ENCODE results near the gene EFHC2. TPM values are rescaled to one million over a fixed set of nuclear protein-coding genes. Genes with fewer than 3 reads are reported as not detected.

Gene EFHC2
- total RNA-seq, 1 donor from 2014 or later, result not detected

DNA sequence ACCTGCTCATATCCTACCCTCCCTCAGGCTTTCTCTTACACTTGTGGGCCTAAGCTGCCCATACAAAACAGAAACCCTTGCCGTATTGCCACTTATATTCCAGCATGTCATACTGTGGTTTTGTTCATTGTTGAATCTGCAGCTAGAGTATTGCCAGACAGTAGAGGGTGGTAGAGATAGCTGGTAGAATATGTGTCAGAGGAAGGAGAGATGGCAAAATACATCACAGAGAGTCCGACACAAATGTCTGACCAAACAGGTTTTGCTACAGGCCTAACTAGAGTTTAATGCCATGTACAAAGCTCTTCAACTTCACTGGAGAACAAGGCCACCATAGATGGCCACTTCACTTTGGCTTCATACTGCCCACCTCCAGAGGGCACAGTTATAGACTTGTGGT, 160.1 kb downstream of the EFHC2 start:
- H3K36me3 Mint-ChIP-seq (ENCODE audit: low read depth, unreplicated experiment), result no peaks in the 10 kb centered on the region
- no peaks in the 10 kb centered on the region for H3K27me3 ChIP-seq (ENCODE audit: insufficient read depth, low read length)
- H3K4me1 ChIP-seq (ENCODE audit: insufficient read depth, low read length), result no peaks in the 10 kb centered on the region
- H3K4me2 ChIP-seq (ENCODE audit: low read length), result no peak overlapping the region
- no peak overlapping the region for H2AFZ ChIP-seq (ENCODE audit: low read depth, low read length)
- no peaks in the 10 kb centered on the region for H4K20me1 ChIP-seq (ENCODE audit: insufficient read depth, low read length)
- no peaks in the 10 kb centered on the region for H3K27me3 Mint-ChIP-seq (ENCODE audit: low read depth, unreplicated experiment)
- no peak overlapping the region for H3K9ac ChIP-seq (ENCODE audit: low read length)
- H3K9me3 Mint-ChIP-seq (ENCODE audit: unreplicated experiment), result no peaks in the 10 kb centered on the region
- DNase-seq (ENCODE audit: low read depth) (no peak), FAIRE-seq (no peak)
- H3K79me2 ChIP-seq (ENCODE audit: insufficient read depth, low read length), result no peaks in the 10 kb centered on the region
- no peaks in the 10 kb centered on the region for H3K36me3 ChIP-seq (ENCODE audit: insufficient read depth, low read length)
- H3K4me3 Mint-ChIP-seq (ENCODE audit: unreplicated experiment), result no peak overlapping the region
- no peak overlapping the region for H3K27ac Mint-ChIP-seq (ENCODE audit: unreplicated experiment)
- no peaks in the 10 kb centered on the region for H3K9me3 ChIP-seq (ENCODE audit: insufficient read depth, low read depth, low read length)
- no peaks in the 10 kb centered on the region for H3K4me1 Mint-ChIP-seq (ENCODE audit: low read depth, unreplicated experiment)
- no peak for TF ChIP-seq EZH2 (IDR thresholded peaks at IDR 0.05; ENCODE audit: insufficient read depth, low read length)
- TF ChIP-seq, protein P1, sequence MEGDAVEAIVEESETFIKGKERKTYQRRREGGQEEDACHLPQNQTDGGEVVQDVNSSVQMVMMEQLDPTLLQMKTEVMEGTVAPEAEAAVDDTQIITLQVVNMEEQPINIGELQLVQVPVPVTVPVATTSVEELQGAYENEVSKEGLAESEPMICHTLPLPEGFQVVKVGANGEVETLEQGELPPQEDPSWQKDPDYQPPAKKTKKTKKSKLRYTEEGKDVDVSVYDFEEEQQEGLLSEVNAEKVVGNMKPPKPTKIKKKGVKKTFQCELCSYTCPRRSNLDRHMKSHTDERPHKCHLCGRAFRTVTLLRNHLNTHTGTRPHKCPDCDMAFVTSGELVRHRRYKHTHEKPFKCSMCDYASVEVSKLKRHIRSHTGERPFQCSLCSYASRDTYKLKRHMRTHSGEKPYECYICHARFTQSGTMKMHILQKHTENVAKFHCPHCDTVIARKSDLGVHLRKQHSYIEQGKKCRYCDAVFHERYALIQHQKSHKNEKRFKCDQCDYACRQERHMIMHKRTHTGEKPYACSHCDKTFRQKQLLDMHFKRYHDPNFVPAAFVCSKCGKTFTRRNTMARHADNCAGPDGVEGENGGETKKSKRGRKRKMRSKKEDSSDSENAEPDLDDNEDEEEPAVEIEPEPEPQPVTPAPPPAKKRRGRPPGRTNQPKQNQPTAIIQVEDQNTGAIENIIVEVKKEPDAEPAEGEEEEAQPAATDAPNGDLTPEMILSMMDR (IDR thresholded peaks at IDR 0.05; ENCODE audit: insufficient read depth, low read depth, low read length), result no peak
- H3K27ac ChIP-seq (ENCODE audit: low read depth, low read length), result no peak overlapping the region
- H3K4me3 ChIP-seq (ENCODE audit: insufficient read depth, low read depth, low read length), result no peak overlapping the region

DNA sequence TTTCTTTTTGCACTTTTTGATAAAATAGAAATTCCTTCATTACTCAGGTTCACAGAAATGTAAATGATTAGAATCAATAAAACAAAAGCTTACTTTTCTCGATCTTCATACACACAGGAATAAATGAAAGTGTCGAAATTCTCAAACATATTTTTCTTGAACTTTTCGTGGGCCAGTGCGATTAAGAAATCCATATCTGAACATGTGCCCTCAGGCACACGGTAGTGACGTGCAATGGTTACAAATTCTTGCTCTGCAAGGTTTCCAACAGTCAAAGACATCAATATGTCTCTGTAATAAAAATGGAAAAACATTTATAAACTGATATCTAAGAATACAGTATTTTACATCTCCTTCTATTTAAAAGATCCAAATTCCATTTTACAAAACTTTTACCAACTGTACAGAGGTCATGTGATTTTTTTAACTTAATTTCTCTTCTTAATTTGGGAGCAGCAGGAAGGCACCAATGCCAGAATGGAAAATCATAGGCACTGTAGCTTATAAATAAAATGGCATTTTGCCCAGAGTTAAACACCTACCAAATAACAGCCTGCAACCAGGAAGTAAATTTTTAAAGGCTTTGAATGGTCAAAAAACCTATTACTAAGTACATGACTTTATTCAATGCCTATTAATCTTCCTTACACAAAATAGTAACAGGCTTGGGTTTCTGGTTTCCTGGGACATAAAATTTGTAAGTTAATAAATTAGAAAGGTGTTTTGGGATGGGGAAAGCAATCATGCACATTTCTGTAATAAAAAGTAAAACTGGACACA, 165.0 kb downstream of the EFHC2 start:
- no peak for FAIRE-seq
- Histone ChIP-seq H2AFZ (ENCODE audit: low read depth, low read length) (no peak overlapping the region), H3K4me1 (ENCODE audit: insufficient read depth, low read length) (no peaks in the 10 kb centered on the region), H3K4me2 (ENCODE audit: low read length) (no peak overlapping the region), H3K27ac (ENCODE audit: low read depth, low read length) (no peak overlapping the region), H3K9ac (ENCODE audit: low read length) (no peak overlapping the region), H3K36me3 (ENCODE audit: insufficient read depth, low read length) (no peaks in the 10 kb centered on the region), H3K27me3 (ENCODE audit: insufficient read depth, low read length) (no peaks in the 10 kb centered on the region), H3K79me2 (ENCODE audit: insufficient read depth, low read length) (no peaks in the 10 kb centered on the region), H3K4me3 (ENCODE audit: insufficient read depth, low read depth, low read length) (no peak overlapping the region), H3K9me3 (ENCODE audit: insufficient read depth, low read depth, low read length) (no peaks in the 10 kb centered on the region), H4K20me1 (ENCODE audit: insufficient read depth, low read length) (no peaks in the 10 kb centered on the region)
- Mint-ChIP-seq H3K4me1 (ENCODE audit: low read depth, unreplicated experiment) (no peaks in the 10 kb centered on the region), H3K36me3 (ENCODE audit: low read depth, unreplicated experiment) (no peaks in the 10 kb centered on the region), H3K27me3 (ENCODE audit: low read depth, unreplicated experiment) (no peaks in the 10 kb centered on the region), H3K9me3 (ENCODE audit: unreplicated experiment) (no peaks in the 10 kb centered on the region), H3K27ac (ENCODE audit: unreplicated experiment) (no peak overlapping the region), H3K4me3 (ENCODE audit: unreplicated experiment) (no peak overlapping the region)
- TF ChIP-seq, protein P1 (IDR thresholded peaks at IDR 0.05; ENCODE audit: insufficient read depth, low read depth, low read length), result no peak
- no peak for DNase-seq (ENCODE audit: low read depth)

DNA sequence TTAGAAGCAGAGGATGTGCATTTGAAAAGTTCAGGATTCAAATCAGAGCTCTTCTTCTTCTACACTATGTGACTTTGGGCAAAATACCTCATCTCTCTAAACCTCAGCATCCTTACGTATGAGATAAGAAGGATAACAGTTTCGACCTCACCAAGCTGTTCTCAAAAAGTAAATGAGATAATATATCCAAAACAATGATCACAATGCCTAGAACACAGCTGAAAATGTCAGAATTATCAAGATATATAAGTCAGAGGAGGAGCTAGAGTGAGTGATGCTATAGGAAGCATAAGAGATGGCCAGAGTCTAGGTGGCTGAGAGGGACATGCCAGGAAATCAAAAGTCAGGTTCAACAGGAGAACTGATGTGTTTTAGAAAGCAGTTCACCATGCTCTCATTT, 168.0 kb downstream of the EFHC2 start:
- no peak for DNase-seq (ENCODE audit: low read depth)
- Histone ChIP-seq H3K27me3 (ENCODE audit: insufficient read depth, low read length) (no peaks in the 10 kb centered on the region), H2AFZ (ENCODE audit: low read depth, low read length) (no peak overlapping the region), H3K4me2 (ENCODE audit: low read length) (no peak overlapping the region), H3K27ac (ENCODE audit: low read depth, low read length) (no peak overlapping the region), H3K79me2 (ENCODE audit: insufficient read depth, low read length) (no peaks in the 10 kb centered on the region), H3K4me1 (ENCODE audit: insufficient read depth, low read length) (no peaks in the 10 kb centered on the region), H3K4me3 (ENCODE audit: insufficient read depth, low read depth, low read length) (no peak overlapping the region), H3K9me3 (ENCODE audit: insufficient read depth, low read depth, low read length) (no peaks in the 10 kb centered on the region), H4K20me1 (ENCODE audit: insufficient read depth, low read length) (no peaks in the 10 kb centered on the region), H3K36me3 (ENCODE audit: insufficient read depth, low read length) (no peaks in the 10 kb centered on the region), H3K9ac (ENCODE audit: low read length) (no peak overlapping the region)
- no peak for TF ChIP-seq EZH2 (IDR thresholded peaks at IDR 0.05; ENCODE audit: insufficient read depth, low read length)
- TF ChIP-seq, protein P1 (IDR thresholded peaks at IDR 0.05; ENCODE audit: insufficient read depth, low read depth, low read length), result no peak
- Mint-ChIP-seq H3K27me3 (ENCODE audit: low read depth, unreplicated experiment) (no peaks in the 10 kb centered on the region), H3K9me3 (ENCODE audit: unreplicated experiment) (no peaks in the 10 kb centered on the region), H3K4me1 (ENCODE audit: low read depth, unreplicated experiment) (no peaks in the 10 kb centered on the region), H3K36me3 (ENCODE audit: low read depth, unreplicated experiment) (no peaks in the 10 kb centered on the region), H3K27ac (ENCODE audit: unreplicated experiment) (no peak overlapping the region), H3K4me3 (ENCODE audit: unreplicated experiment) (no peak overlapping the region)
- FAIRE-seq, result no peak

Measured in astrocyte (in vitro differentiated cells and primary cell).